ENCODE data around the gene GALNT16. TPM values are rescaled to one million over a fixed set of nuclear protein-coding genes. Genes with fewer than 3 reads are reported as not detected.

Gene GALNT16
- total and polyA plus RNA-seq, 2 donors (not counting 1 experiment from before 2014, with no cell fraction given): 9.6 to 27.7 TPM

DNA sequence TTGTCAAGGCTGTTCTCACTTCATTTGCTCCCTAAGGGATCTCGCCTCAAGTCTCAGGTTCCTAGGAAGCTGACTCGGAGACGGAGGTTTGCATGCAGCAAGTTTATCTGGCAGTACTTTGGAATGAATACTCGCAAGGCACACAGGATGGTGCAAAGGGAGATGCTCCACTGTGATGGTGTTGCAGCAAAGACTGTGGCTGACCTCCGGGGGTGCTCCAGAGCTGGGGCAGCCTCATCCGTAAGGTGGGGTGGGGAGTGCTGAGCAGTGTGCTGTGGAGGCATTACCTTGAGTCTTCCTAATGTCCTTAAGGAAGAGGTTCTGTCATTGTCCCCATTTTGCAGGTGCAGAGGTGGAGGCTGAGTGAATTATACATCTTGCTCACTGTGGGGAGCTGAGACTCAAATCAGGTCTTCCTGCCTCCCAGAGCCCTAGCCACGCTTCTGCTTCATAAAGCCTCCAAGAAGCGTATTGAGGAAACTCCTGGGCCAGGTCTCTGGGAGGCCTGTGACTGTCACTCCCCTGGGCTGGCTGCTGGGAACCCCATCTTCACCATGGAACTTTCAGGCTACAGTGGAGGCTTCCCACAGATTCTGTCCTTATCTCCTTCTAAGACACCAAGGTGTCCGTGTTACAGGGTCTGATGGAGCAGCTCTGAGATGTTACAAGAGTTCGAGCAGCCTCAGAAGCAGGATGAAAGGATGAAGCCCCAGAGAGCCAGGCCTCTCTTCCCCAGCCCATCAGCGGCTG, 39.5 kb downstream of the GALNT16 start:
- TF ChIP-seq, protein P1, sequence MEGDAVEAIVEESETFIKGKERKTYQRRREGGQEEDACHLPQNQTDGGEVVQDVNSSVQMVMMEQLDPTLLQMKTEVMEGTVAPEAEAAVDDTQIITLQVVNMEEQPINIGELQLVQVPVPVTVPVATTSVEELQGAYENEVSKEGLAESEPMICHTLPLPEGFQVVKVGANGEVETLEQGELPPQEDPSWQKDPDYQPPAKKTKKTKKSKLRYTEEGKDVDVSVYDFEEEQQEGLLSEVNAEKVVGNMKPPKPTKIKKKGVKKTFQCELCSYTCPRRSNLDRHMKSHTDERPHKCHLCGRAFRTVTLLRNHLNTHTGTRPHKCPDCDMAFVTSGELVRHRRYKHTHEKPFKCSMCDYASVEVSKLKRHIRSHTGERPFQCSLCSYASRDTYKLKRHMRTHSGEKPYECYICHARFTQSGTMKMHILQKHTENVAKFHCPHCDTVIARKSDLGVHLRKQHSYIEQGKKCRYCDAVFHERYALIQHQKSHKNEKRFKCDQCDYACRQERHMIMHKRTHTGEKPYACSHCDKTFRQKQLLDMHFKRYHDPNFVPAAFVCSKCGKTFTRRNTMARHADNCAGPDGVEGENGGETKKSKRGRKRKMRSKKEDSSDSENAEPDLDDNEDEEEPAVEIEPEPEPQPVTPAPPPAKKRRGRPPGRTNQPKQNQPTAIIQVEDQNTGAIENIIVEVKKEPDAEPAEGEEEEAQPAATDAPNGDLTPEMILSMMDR (conservative IDR thresholded peaks at IDR 0.05 in 1 of 2, IDR thresholded peaks at IDR 0.05 in 1 of 2; ENCODE audit: low read depth in 1 of 2, low read length in 2 of 2): peak in 1 of 2 donors; percentile 23
- no peak for TF ChIP-seq EZH2 (IDR thresholded peaks at IDR 0.05; ENCODE audit: low read length, missing control alignments)
- Histone ChIP-seq H3K36me3 (ENCODE audit: control insufficient read depth, insufficient read depth, low read length) (no peaks in the 10 kb centered on the region), H3K4me3 (replicated peaks in 1 of 4; ENCODE audit: control extremely low read depth in 1 of 4, insufficient read depth in 1 of 4, low read depth in 3 of 4, low read length in 4 of 4) (no peak overlapping the region)

DNA sequence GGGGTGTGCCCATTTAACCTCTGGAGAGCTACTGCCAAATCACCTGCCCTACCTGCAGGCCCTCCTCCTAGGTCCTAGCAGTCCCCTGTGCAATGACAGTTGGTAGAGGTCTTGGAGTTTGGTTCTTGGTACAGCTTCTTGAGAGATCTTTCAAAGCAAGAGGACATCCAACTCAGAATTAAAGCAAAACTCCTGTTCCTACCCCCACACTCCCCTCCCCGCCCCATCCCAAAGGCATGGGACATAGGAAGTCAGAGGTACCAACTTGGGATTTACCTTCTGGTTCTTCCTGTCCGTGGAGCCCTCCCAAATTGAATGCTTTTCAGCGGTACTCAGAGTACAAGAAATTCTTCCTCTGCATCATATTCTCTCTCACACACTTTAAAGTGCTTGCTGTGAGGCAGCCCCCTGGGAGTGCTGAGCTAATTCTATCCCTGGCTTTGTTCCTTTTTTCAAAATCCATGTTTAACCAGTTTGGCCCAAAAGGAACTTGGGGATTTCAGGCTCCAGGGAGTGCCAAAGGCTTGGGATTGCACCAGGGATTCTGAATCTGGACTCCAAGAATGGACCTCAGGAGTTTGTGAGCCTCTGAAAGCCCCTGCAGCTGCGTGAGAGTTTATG, 40.8 kb downstream of the GALNT16 start:
- no peak overlapping the region for H3K4me2 ChIP-seq (ENCODE audit: extremely low read depth, insufficient read depth, low read length)
- no peak overlapping the region for H2AFZ ChIP-seq (ENCODE audit: low read length)
- no peak overlapping the region for H3K27ac ChIP-seq (ENCODE audit: insufficient read depth, low read length)
- H3K79me2 ChIP-seq (ENCODE audit: control insufficient read depth, insufficient read depth, low read length): no peaks in the 10 kb centered on the region
- H3K9ac ChIP-seq (ENCODE audit: insufficient read depth, low read length): no peak overlapping the region
- H3K4me3 ChIP-seq (replicated peaks in 1 of 4; ENCODE audit: control extremely low read depth in 1 of 4, insufficient read depth in 1 of 4, low read depth in 3 of 4, low read length in 4 of 4): no peak overlapping the region
- H3K27me3 ChIP-seq (ENCODE audit: control insufficient read depth, insufficient read depth, low read length): peaks cover 9% of the 10 kb centered on the region
- H3K9me3 ChIP-seq (ENCODE audit: control insufficient read depth, insufficient read depth, low read depth, low read length): no peaks in the 10 kb centered on the region
- H3K36me3 ChIP-seq (ENCODE audit: control insufficient read depth, insufficient read depth, low read length): no peaks in the 10 kb centered on the region
- no peaks in the 10 kb centered on the region for H4K20me1 ChIP-seq (ENCODE audit: control insufficient read depth, extremely low read depth, insufficient read depth, low read length)
- no peaks in the 10 kb centered on the region for H3K4me1 ChIP-seq (ENCODE audit: control insufficient read depth, extremely low read depth, insufficient read depth, low read length)
- DNase-seq (ENCODE audit: low read depth in 2 of 2): no peak
- TF ChIP-seq, protein P1 (conservative IDR thresholded peaks at IDR 0.05 in 1 of 2, IDR thresholded peaks at IDR 0.05 in 1 of 2; ENCODE audit: low read depth in 1 of 2, low read length in 2 of 2): no peak
- no peak for TF ChIP-seq EZH2 (IDR thresholded peaks at IDR 0.05; ENCODE audit: low read length, missing control alignments)

More for the DNA sequence above, 39.5 kb downstream of the GALNT16 start:
- Histone ChIP-seq H3K9me3 (ENCODE audit: control insufficient read depth, insufficient read depth, low read depth, low read length) (no peaks in the 10 kb centered on the region), H3K4me1 (ENCODE audit: control insufficient read depth, extremely low read depth, insufficient read depth, low read length) (no peaks in the 10 kb centered on the region), H3K27me3 (ENCODE audit: control insufficient read depth, insufficient read depth, low read length) (peaks cover 9% of the 10 kb centered on the region), H4K20me1 (ENCODE audit: control insufficient read depth, extremely low read depth, insufficient read depth, low read length) (no peaks in the 10 kb centered on the region), H2AFZ (ENCODE audit: low read length) (no peak overlapping the region), H3K27ac (ENCODE audit: insufficient read depth, low read length) (no peak overlapping the region), H3K4me2 (ENCODE audit: extremely low read depth, insufficient read depth, low read length) (no peak overlapping the region), H3K9ac (ENCODE audit: insufficient read depth, low read length) (no peak overlapping the region), H3K79me2 (ENCODE audit: control insufficient read depth, insufficient read depth, low read length) (no peaks in the 10 kb centered on the region)
- no peak for DNase-seq (ENCODE audit: low read depth in 2 of 2)

DNA sequence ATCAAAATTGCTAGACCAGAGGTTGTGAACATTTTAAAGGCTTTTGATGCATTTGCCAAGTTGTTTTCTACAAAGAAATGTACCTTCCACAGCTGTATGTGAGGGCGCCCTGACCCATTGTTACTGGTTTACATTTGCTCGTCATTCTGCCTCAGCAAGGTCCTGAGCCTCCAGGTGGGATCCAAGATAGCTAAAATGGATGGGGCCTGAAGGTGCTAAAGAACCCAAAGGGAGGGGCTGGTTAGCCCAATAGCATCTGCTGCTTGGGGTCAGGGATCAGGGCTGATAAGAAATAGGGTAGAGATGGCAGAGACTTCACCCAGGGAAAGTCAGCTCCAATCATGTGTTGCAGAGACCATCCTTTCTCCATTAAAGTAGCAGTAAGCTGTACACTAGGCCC, 43.1 kb downstream of the GALNT16 start:
- H4K20me1 ChIP-seq (ENCODE audit: control insufficient read depth, extremely low read depth, insufficient read depth, low read length): no peaks in the 10 kb centered on the region
- peaks cover 16% of the 10 kb centered on the region for H3K27me3 ChIP-seq (ENCODE audit: control insufficient read depth, insufficient read depth, low read length)
- no peaks in the 10 kb centered on the region for H3K9me3 ChIP-seq (ENCODE audit: control insufficient read depth, insufficient read depth, low read depth, low read length)

More for the DNA sequence above, 43.1 kb downstream of the GALNT16 start:
- no peaks in the 10 kb centered on the region for H3K79me2 ChIP-seq (ENCODE audit: control insufficient read depth, insufficient read depth, low read length)
- no peaks in the 10 kb centered on the region for H3K4me1 ChIP-seq (ENCODE audit: control insufficient read depth, extremely low read depth, insufficient read depth, low read length)
- no peak overlapping the region for H3K27ac ChIP-seq (ENCODE audit: insufficient read depth, low read length)
- no peak overlapping the region for H2AFZ ChIP-seq (ENCODE audit: low read length)
- no peak for TF ChIP-seq EZH2 (IDR thresholded peaks at IDR 0.05; ENCODE audit: low read length, missing control alignments)
- TF ChIP-seq, protein P1 (conservative IDR thresholded peaks at IDR 0.05 in 1 of 2, IDR thresholded peaks at IDR 0.05 in 1 of 2; ENCODE audit: low read depth in 1 of 2, low read length in 2 of 2): no peak
- no peak overlapping the region for H3K9ac ChIP-seq (ENCODE audit: insufficient read depth, low read length)
- DNase-seq (ENCODE audit: low read depth in 2 of 2): no peak
- no peak overlapping the region for H3K4me2 ChIP-seq (ENCODE audit: extremely low read depth, insufficient read depth, low read length)
- no peak overlapping the region for H3K4me3 ChIP-seq (replicated peaks in 1 of 4; ENCODE audit: control extremely low read depth in 1 of 4, insufficient read depth in 1 of 4, low read depth in 3 of 4, low read length in 4 of 4)
- no peaks in the 10 kb centered on the region for H3K36me3 ChIP-seq (ENCODE audit: control insufficient read depth, insufficient read depth, low read length)
